Measurements from ENCODE around the gene PROZ. TPM values are rescaled to one million over a fixed set of nuclear protein-coding genes. Genes with fewer than 3 reads are reported as not detected.

PROZ gene
- total and polyA plus RNA-seq, 2 of the 13 experiments (the other 11 are each of a cell fraction or from before 2014, with no cell fraction given), result 5.6 to 22.5 TPM

- TF ChIP-seq TERF1 (CRISPR knock-in tag; IDR thresholded peaks at IDR 0.05), result no peak
- no peak for TF ChIP-seq ZNF468 (CRISPR knock-in tag; IDR thresholded peaks at IDR 0.05)
- TF ChIP-seq RELA (CRISPR knock-in tag; IDR thresholded peaks at IDR 0.05), result peak; percentile 71; the same call in 1 of the 2 replicates
- no peak for TF ChIP-seq CENPX (CRISPR knock-in tag; IDR thresholded peaks at IDR 0.05)
- TF ChIP-seq ZFP91 (CRISPR knock-in tag; IDR thresholded peaks at IDR 0.05; ENCODE audit: borderline replicate concordance), result no peak
- TF ChIP-seq RFX3 (CRISPR knock-in tag; IDR thresholded peaks at IDR 0.05), result no peak
- TF ChIP-seq ZNF101 (CRISPR knock-in tag; IDR thresholded peaks at IDR 0.05; ENCODE audit: borderline replicate concordance, low read depth), result no peak
- no peak for TF ChIP-seq KAT2B (IDR thresholded peaks at IDR 0.05; ENCODE audit: borderline replicate concordance, low read depth, low read length)
- peak; percentile 88 for TF ChIP-seq CEBPB (IDR thresholded peaks at IDR 0.05; ENCODE audit: borderline replicate concordance, low read depth, low read length)
- no peak for TF ChIP-seq NBN (conservative IDR thresholded peaks at IDR 0.05)
- no peak for TF ChIP-seq ZNF496 (CRISPR knock-in tag; IDR thresholded peaks at IDR 0.05; ENCODE audit: insufficient replicate concordance)
- TF ChIP-seq TARDBP (CRISPR knock-in tag; IDR thresholded peaks at IDR 0.05), result peak; percentile 95
- peak; percentile 47; the same call in 1 of the 2 replicates for TF ChIP-seq REPIN1 (CRISPR knock-in tag; IDR thresholded peaks at IDR 0.05; ENCODE audit: borderline replicate concordance, low read depth)
- TF ChIP-seq PLRG1 (conservative IDR thresholded peaks at IDR 0.05), result no peak
- TF ChIP-seq KLF6 (CRISPR knock-in tag; IDR thresholded peaks at IDR 0.05), result no peak
- no peak for TF ChIP-seq ZNF207 (IDR thresholded peaks at IDR 0.05; ENCODE audit: borderline replicate concordance)
- peak; percentile 88; the same call in 1 of the 2 replicates for TF ChIP-seq TFE3 (CRISPR knock-in tag; IDR thresholded peaks at IDR 0.05)
- no peak for TF ChIP-seq PBX3 (CRISPR knock-in tag; IDR thresholded peaks at IDR 0.05; ENCODE audit: borderline replicate concordance)
- no peak for TF ChIP-seq GZF1 (CRISPR knock-in tag; IDR thresholded peaks at IDR 0.05)
- TF ChIP-seq ZNF75D (CRISPR knock-in tag; IDR thresholded peaks at IDR 0.05; ENCODE audit: borderline replicate concordance), result no peak
- TF ChIP-seq KLF11 (CRISPR knock-in tag; IDR thresholded peaks at IDR 0.05), result 0 out of 2 replicates have a peak, but pooled peaks have one; percentile 41
Measured at GRCh38 chr13:113138792-113139551, 19.5 kb upstream of the PROZ start (continued).

Data from HepG2 (cell line).